Stimulated activated naive CD8-positive, alpha-beta T cell treated with anti-CD3 and anti-CD28 coated beads, Interleukin-15, amount 100 ng/mL, for 72 hours (primary cell): ENCODE data around the gene HMOX1.

ENCODE experiments used
- ATAC-seq: fragments of 150-1000 bp; cut with Tn5 transposase; 2 replicates; pipeline ENCODE4 v1.10.0; 2021; ENCODE audit warnings: mild to moderate bottlenecking, moderate library complexity
- DNase-seq, 2 donors: peaks; one replicate each; pipeline ENCODE4 v3.0.0; 2021 to 2022
- H3K27ac Mint-ChIP-seq, 2 donors: one replicate each; pipeline ENCODE4 v1.8.0; 2022; ENCODE audit warnings: mild to moderate bottlenecking in 2 of 2, mixed read lengths in 2 of 2, moderate library complexity in 2 of 2
- H3K27me3 Mint-ChIP-seq: one replicate; pipeline ENCODE4 v1.8.0; 2022; ENCODE audit warnings: mixed read lengths
- H3K4me1 Mint-ChIP-seq: one replicate; pipeline ENCODE4 v1.8.0; 2022; ENCODE audit warnings: mild to moderate bottlenecking, mixed read lengths
- H3K4me3 Mint-ChIP-seq, 2 donors: one replicate each; pipeline ENCODE4 v1.8.0; 2022; ENCODE audit warnings: mild to moderate bottlenecking in 2 of 2, mixed read lengths in 2 of 2, moderate library complexity in 1 of 2
- H3K9me3 Mint-ChIP-seq, 2 donors: one replicate each; pipeline ENCODE4 v1.8.0; 2022; ENCODE audit warnings: mixed read lengths in 2 of 2

The HMOX1 gene

GRCh38 chr22:35403356-35403755 lies 22.5 kb downstream of the HMOX1 start:
- Mint-ChIP-seq H3K27me3 (no peaks in the 10 kb centered on the region), H3K9me3 (no peaks in the 10 kb centered on the region), H3K4me3 (no peak overlapping the region), H3K4me1 (peaks cover 67% of the 10 kb centered on the region), H3K27ac (no peak overlapping the region)
- ATAC-seq, result no peak
- no peak for DNase-seq

- no peak overlapping the region for H3K27ac Mint-ChIP-seq
- peaks cover 75% of the 10 kb centered on the region for H3K4me1 Mint-ChIP-seq
- DNase-seq (no peak), ATAC-seq (no peak)
- H3K9me3 Mint-ChIP-seq, result no peaks in the 10 kb centered on the region
- no peaks in the 10 kb centered on the region for H3K27me3 Mint-ChIP-seq
- H3K4me3 Mint-ChIP-seq, result no peak overlapping the region
These were observed 23.3 kb downstream of the HMOX1 start for GRCh38 chr22:35404176-35404575.

DNA sequence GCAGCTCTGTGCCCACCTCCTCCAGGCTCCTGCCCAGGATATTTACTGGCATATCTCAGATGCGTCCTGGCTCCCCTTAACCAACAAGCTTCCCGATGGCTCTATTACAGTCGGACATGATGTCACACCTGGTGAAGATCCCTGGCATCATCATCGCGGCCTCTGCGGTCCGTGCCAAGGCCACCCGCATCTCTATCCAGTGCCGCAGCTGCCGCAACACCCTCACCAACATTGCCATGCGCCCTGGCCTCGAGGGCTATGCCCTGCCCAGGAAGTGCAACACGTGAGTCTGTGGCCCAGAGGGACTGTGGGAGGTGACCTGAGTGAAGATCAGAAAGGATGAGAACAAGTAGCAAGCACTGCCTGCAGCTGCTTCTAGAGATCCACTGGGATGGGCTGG lies 25.5 kb downstream of the HMOX1 start:
- no peak overlapping the region for H3K4me3 Mint-ChIP-seq
- DNase-seq, result no peak
- no peak overlapping the region for H3K27ac Mint-ChIP-seq
- no peak for ATAC-seq
- no peaks in the 10 kb centered on the region for H3K27me3 Mint-ChIP-seq
- H3K4me1 Mint-ChIP-seq, result peaks cover 81% of the 10 kb centered on the region
- H3K9me3 Mint-ChIP-seq, result no peaks in the 10 kb centered on the region

- Mint-ChIP-seq H3K4me1 (peaks cover 72% of the 10 kb centered on the region), H3K27ac (peak overlapping the region; percentile 42 to 85), H3K9me3 (no peaks in the 10 kb centered on the region), H3K4me3 (no peak overlapping the region), H3K27me3 (no peaks in the 10 kb centered on the region)
- DNase-seq (no peak), ATAC-seq (no peak)
These were observed 26.5 kb downstream of the HMOX1 start for GRCh38 chr22:35407362-35407761.

DNA sequence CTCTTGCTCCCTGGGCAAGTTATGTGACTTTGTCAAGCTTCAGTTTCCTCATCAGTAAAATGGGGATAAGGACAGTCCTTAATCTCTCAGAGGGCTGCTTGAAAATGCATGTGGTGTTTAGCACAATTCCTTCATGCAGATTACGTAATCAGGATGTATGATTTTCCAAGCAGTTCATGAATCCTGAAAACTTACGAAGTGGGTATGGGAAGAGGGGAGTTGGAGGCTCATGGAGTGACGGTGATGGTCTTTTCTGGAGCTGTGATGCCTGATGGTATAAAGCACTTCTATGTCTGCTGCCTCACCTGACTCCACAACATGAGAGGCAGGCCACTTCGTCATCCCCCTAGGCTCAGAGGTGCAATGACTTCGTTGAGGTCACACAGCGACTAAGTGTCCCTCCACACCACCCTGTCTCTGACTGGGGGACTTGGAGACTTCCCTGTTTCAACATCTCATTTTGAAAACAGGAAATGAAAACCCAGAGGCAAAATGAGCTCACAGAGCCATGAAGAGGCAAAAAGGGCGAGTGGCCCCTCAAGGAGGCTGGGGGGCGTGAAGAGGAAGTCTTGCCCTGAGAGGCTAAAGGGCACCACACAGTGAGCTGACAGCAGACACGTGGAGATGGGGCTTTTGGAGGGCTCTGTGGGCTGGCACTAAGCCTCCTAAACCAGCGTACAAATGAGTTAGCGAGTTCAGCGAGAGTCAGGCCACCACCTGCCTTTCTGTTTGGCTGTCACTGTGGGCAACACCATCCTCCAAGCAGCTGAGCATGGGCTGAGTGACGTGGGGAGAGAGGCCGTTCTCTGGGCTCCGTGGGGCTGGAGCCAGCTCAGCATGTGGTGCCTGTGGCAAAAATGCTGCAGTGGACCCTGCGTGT lies 29.1 kb downstream of the HMOX1 start:
- H3K4me3 Mint-ChIP-seq, result no peak overlapping the region
- ATAC-seq, result peak; percentile 87
- DNase-seq, result peak; percentile 8 to 41
- no peaks in the 10 kb centered on the region for H3K27me3 Mint-ChIP-seq
- H3K27ac Mint-ChIP-seq, result peak overlapping the region; percentile 69 to 89
- peaks cover 49% of the 10 kb centered on the region for H3K4me1 Mint-ChIP-seq
- H3K9me3 Mint-ChIP-seq, result no peaks in the 10 kb centered on the region

DNA sequence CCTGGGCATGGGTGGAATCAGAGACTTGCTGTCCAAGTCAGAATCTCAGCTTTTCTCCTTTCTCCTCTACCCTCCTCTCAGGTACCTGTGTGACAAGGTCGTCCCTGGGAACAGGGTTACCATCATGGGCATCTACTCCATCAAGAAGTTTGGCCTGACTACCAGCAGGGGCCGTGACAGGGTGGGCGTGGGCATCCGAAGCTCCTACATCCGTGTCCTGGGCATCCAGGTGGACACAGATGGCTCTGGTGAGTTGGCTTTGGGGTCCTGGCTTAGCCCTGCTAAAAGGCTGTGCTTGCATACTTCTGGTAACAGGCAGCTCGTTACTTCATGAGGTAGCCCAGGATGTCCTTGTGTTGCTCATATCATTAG lies 29.8 kb downstream of the HMOX1 start:
- no peak for ATAC-seq
- Mint-ChIP-seq H3K4me1 (peaks cover 49% of the 10 kb centered on the region), H3K9me3 (no peaks in the 10 kb centered on the region), H3K4me3 (no peak overlapping the region), H3K27ac (peak overlapping the region in 1 of 2 donors; percentile 89), H3K27me3 (no peaks in the 10 kb centered on the region)
- no peak for DNase-seq

DNA sequence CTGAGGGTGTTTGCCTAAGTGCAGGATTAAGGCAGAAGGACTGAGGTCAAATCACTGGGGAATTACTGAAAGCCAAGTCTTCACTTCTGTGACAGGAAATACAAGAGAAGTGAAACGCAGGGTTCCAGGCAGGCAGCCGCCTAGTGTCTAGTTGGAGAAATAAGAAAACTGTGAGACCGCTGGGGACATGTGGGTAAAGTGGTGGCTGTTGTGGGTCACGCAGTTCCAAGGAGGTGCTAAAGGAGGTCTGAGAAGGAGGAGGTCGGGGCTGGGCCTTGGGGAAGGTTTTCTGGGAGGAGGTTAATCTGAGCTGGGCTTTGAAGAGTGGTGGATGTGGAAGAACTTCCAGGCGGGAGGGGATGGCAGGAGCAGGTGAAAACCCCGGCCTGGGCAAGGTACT lies 30.2 kb downstream of the HMOX1 start:
- no peak for DNase-seq
- H3K27ac Mint-ChIP-seq, result peak overlapping the region in 1 of 2 donors; percentile 8
- ATAC-seq, result no peak
- H3K27me3 Mint-ChIP-seq, result no peaks in the 10 kb centered on the region
- H3K9me3 Mint-ChIP-seq, result no peaks in the 10 kb centered on the region
- peaks cover 49% of the 10 kb centered on the region for H3K4me1 Mint-ChIP-seq
- no peak overlapping the region for H3K4me3 Mint-ChIP-seq

GRCh38 chr22:35413624-35414023 lies 32.7 kb downstream of the HMOX1 start:
- peaks cover 25% of the 10 kb centered on the region for H3K4me1 Mint-ChIP-seq
- ATAC-seq (no peak), DNase-seq (no peak)
- H3K9me3 Mint-ChIP-seq, result no peaks in the 10 kb centered on the region
- H3K27ac Mint-ChIP-seq, result peak overlapping the region in 1 of 2 donors; percentile 69
- H3K4me3 Mint-ChIP-seq, result no peak overlapping the region
- no peaks in the 10 kb centered on the region for H3K27me3 Mint-ChIP-seq

DNA sequence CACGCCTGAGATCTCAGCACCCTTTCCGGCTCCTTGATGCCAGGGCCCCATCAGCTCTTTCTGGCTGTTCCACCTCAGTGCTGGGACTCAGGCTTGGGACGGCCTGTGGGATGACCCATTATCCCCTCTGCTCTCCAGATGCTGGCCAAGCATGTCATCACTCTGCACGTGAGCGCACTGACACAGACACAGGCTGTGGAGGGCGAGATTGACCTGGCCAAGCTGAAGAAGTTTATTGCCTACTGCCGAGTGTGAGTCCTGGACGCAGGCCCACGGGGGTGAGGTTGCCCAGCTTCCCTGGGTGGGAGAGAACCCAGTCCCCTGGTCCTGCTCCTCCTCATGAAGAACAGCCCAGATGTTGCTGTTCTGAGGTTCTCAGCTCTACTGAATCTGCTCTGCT lies 36.7 kb downstream of the HMOX1 start:
- Mint-ChIP-seq H3K4me3 (no peak overlapping the region), H3K27me3 (no peaks in the 10 kb centered on the region), H3K9me3 (no peaks in the 10 kb centered on the region), H3K4me1 (peaks cover 5% of the 10 kb centered on the region), H3K27ac (no peak overlapping the region)
- no peak for ATAC-seq
- DNase-seq, result no peak

DNA sequence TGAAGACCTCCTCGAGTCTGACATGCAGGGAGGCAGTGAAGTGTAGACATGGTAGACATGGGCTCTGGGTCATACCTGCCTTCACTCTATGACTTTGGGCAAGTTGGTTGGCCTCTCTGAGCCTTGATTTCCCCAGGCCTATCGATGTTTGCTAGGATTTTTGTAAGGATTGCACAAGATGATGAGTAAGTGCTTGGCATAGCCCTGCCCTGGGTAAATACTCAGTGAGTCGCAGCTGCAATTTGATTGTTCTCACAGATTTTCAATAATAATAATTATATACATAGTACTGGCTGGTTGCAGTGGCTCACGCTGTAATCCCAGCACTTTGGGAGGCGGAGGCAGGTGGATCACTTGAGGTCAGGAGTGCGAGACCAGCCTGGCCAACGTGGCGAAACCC lies 37.2 kb downstream of the HMOX1 start:
- ATAC-seq (no peak), DNase-seq (no peak)
- H3K4me1 Mint-ChIP-seq, result peaks cover 5% of the 10 kb centered on the region
- H3K27ac Mint-ChIP-seq, result peak overlapping the region in 1 of 2 donors; percentile 48
- H3K27me3 Mint-ChIP-seq, result no peaks in the 10 kb centered on the region
- no peak overlapping the region for H3K4me3 Mint-ChIP-seq
- no peaks in the 10 kb centered on the region for H3K9me3 Mint-ChIP-seq

DNA sequence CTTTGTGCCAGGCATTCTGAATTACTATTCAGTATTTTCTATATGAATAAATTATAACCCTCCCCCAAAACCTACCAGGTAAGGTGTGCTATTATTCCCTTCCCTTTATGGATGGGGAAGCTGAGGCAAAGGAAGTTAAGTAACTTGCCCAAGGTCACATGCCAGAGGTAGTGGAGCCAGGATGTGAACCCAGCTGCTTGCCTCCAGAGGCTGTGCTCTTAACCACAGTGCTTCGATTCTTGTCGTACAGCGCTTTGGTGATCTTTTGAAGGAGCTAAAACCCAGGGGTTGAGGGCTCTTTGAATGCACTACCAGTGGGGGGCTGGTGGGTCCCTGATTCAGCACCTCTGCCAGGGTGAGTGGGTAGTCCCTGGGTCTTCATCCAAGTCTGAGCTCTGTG lies 37.8 kb downstream of the HMOX1 start:
- Mint-ChIP-seq H3K4me1 (peaks cover 5% of the 10 kb centered on the region), H3K9me3 (no peaks in the 10 kb centered on the region), H3K27ac (no peak overlapping the region), H3K27me3 (no peaks in the 10 kb centered on the region), H3K4me3 (no peak overlapping the region)
- DNase-seq, result no peak
- no peak for ATAC-seq

- DNase-seq, result no peak
- Mint-ChIP-seq H3K27ac (peak overlapping the region in 1 of 2 donors; percentile 89), H3K27me3 (no peaks in the 10 kb centered on the region), H3K4me3 (no peak overlapping the region), H3K9me3 (no peaks in the 10 kb centered on the region), H3K4me1 (peaks cover 12% of the 10 kb centered on the region)
- no peak for ATAC-seq
These were observed 38.9 kb downstream of the HMOX1 start for GRCh38 chr22:35419756-35420155.

- Mint-ChIP-seq H3K4me3 (no peak overlapping the region), H3K9me3 (no peaks in the 10 kb centered on the region), H3K27me3 (no peaks in the 10 kb centered on the region), H3K27ac (peak overlapping the region in 1 of 2 donors; percentile 12), H3K4me1 (peaks cover 15% of the 10 kb centered on the region)
- ATAC-seq (no peak), DNase-seq (no peak)
These were observed 40.2 kb downstream of the HMOX1 start for GRCh38 chr22:35421121-35421520.

- Mint-ChIP-seq H3K27me3 (no peaks in the 10 kb centered on the region), H3K27ac (peak overlapping the region in 1 of 2 donors; percentile 9), H3K9me3 (no peaks in the 10 kb centered on the region), H3K4me3 (no peak overlapping the region), H3K4me1 (peaks cover 15% of the 10 kb centered on the region)
- DNase-seq, result no peak
- ATAC-seq, result no peak
These were observed 41.2 kb downstream of the HMOX1 start for GRCh38 chr22:35422145-35422544.

- no peak for ATAC-seq
- peaks cover 15% of the 10 kb centered on the region for H3K4me1 Mint-ChIP-seq
- H3K27me3 Mint-ChIP-seq, result no peaks in the 10 kb centered on the region
- no peak overlapping the region for H3K4me3 Mint-ChIP-seq
- peak overlapping the region in 1 of 2 donors; percentile 16 for H3K27ac Mint-ChIP-seq
- DNase-seq, result no peak
- H3K9me3 Mint-ChIP-seq, result no peaks in the 10 kb centered on the region
These were observed 42.0 kb downstream of the HMOX1 start for GRCh38 chr22:35422936-35423335.

GRCh38 chr22:35424081-35424480 lies 43.2 kb downstream of the HMOX1 start:
- ATAC-seq, result no peak
- Mint-ChIP-seq H3K27ac (peak overlapping the region in 1 of 2 donors; percentile 76), H3K9me3 (no peaks in the 10 kb centered on the region), H3K27me3 (no peaks in the 10 kb centered on the region), H3K4me3 (no peak overlapping the region), H3K4me1 (peaks cover 15% of the 10 kb centered on the region)
- no peak for DNase-seq

- no peaks in the 10 kb centered on the region for H3K9me3 Mint-ChIP-seq
- no peak overlapping the region for H3K4me3 Mint-ChIP-seq
- no peak for ATAC-seq
These were observed 43.9 kb downstream of the HMOX1 start for GRCh38 chr22:35424761-35425160.

More at GRCh38 chr22:35424761-35425160, 43.9 kb downstream of the HMOX1 start:
- H3K27ac Mint-ChIP-seq, result peak overlapping the region in 1 of 2 donors; percentile 95
- H3K4me1 Mint-ChIP-seq, result peaks cover 21% of the 10 kb centered on the region
- H3K27me3 Mint-ChIP-seq, result no peaks in the 10 kb centered on the region
- no peak for DNase-seq
